Stimulated activated CD8-positive, alpha-beta memory T cell treated with anti-CD3 and anti-CD28 coated beads, Interleukin-4, amount 100 ng/mL, for 48 hours (primary cell): ENCODE data around the gene C1orf210.

Experiments
- DNase-seq: peaks from one replicate; pipeline ENCODE4 v3.0.0-alpha.2; 2020

C1orf210 gene

GRCh38 chr1:43285269-43285990 lies at the start of gene C1orf210:
TSS of gene C1orf210 (minus strand) at chr1:43285581. CDS start at chr1:43283270, 2,311 bp downstream.
- no peak for DNase-seq

- DNase-seq, result no peak
Measured at GRCh38 chr1:43334453-43335205, 49.2 kb upstream of the C1orf210 start.

- DNase-seq, result no peak
Measured at GRCh38 chr1:43331688-43332087, 46.3 kb upstream of the C1orf210 start.

GRCh38 chr1:43329995-43330751 lies 44.8 kb upstream of the C1orf210 start:
- peak; percentile 79 for DNase-seq

- DNase-seq, result no peak
Measured at GRCh38 chr1:43327549-43328292, 42.3 kb upstream of the C1orf210 start.

GRCh38 chr1:43325381-43325780 lies 40.0 kb upstream of the C1orf210 start:
- DNase-seq, result no peak

- DNase-seq, result no peak
Measured at GRCh38 chr1:43324810-43325209, 39.4 kb upstream of the C1orf210 start.

GRCh38 chr1:43322506-43322905 lies 37.1 kb upstream of the C1orf210 start:
- DNase-seq, result no peak

GRCh38 chr1:43321331-43321891 lies 36.0 kb upstream of the C1orf210 start:
- DNase-seq, result no peak

- DNase-seq, result no peak
Measured at GRCh38 chr1:43319766-43320165, 34.4 kb upstream of the C1orf210 start.

GRCh38 chr1:43319288-43319687 lies 33.9 kb upstream of the C1orf210 start:
- no peak for DNase-seq

- no peak for DNase-seq
Measured at GRCh38 chr1:43318831-43319230, 33.5 kb upstream of the C1orf210 start.

- DNase-seq, result no peak
Measured at GRCh38 chr1:43317817-43318471, 32.6 kb upstream of the C1orf210 start.

- DNase-seq, result no peak
Measured at GRCh38 chr1:43316738-43317520, 31.5 kb upstream of the C1orf210 start.

- DNase-seq, result no peak
Measured at GRCh38 chr1:43315963-43316737, 30.8 kb upstream of the C1orf210 start.

GRCh38 chr1:43315481-43315880 lies 30.1 kb upstream of the C1orf210 start:
- no peak for DNase-seq

GRCh38 chr1:43314233-43314632 lies 28.9 kb upstream of the C1orf210 start:
- no peak for DNase-seq

GRCh38 chr1:43313771-43314170 lies 28.4 kb upstream of the C1orf210 start:
- no peak for DNase-seq

- DNase-seq, result no peak
Measured at GRCh38 chr1:43312663-43313515, 27.5 kb upstream of the C1orf210 start.
